Middle frontal gyrus (tissue), 1 donor: ENCODE data around the gene AAMP.

Experiments used
- DNase-seq: peaks from one replicate; pipeline ENCODE4 v3.0.0-alpha.2; 2015; ENCODE audit warnings: low spot score; ENCODE audit errors: extremely low spot score

The AAMP gene

DNA sequence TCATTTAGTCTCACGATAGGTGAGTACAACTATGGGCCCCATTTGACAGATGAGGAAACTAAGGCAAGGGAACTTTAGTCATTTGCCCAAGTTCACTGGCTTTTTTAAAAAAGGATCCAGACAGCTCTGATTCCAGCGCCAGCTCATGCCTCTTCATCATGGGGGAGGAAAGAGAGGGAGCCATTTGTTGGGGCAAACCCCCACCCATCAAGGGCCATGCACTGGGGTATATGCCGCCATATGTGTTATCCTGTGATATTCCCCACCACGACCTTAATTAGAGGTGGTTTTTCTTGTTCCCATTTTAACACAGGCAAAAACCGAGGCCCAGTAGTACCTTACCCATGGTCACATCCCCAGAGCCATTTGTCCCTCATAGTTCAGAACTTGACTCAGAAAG is 9.8 kb downstream of the AAMP start:
- no peak for DNase-seq

DNA sequence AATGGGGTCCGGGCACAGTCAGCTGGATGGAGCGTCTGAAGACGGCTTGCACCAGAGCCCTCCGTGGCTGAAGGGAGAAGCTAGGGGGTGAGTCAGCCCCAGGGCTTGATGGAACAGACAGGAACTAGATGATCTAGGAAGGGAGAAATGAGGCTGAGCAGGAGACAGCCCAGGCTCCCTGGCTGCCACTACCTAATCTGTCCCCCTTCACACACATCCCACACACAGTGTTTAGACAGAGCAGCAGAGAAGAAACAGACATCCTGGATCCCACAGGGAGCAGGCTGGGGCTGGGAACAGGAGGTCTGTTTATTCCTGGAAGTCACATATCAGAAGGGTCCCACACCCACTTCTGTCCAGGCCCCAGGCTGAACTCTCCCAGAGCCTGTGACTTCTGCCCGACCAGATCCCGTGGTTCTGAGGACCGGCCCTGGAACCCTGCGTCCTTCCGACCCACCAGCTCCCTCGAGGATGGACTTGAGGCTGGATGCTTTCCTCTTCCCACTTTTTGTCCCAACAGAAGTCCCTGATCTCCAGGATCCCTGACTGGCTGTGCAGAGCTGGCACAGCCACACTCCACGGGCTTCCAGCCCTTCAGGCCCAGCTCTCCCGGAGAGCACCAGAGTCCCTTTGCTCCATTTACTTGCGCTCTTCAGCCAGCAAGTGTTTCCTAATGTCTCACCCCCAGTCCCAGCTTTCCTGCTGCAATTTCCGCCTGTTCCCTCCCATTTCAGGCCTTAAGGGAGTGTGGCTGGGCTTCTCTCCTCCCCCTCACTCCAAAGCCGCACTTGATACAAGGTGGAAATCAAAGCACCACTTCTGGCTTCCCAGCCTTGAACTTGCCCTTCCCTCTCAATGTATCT is 10.6 kb downstream of the AAMP start:
- DNase-seq, result no peak

GRCh38 chr2:218257390-218257981 is 12.5 kb downstream of the AAMP start:
- no peak for DNase-seq

- no peak for DNase-seq
Measured at GRCh38 chr2:218256612-218257350, 13.2 kb downstream of the AAMP start.

DNA sequence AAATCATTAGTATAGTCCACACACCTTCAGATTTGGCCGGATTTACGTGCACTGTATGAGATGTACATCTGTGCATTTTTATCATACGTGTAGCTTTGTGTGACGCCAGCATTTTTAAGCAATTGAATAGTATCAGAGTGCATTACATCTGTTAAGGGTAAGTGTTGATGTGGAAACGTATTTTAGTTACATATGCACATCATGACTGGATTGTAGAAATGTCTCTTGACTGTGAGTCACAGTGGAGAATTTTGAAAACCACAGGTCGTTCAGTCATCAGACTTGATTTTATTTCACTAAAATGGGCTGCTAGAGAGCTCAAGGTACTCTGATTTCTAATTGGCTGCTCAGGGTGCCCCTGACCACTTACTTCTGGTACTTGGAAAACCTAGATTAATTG is 14.5 kb downstream of the AAMP start:
- no peak for DNase-seq

DNA sequence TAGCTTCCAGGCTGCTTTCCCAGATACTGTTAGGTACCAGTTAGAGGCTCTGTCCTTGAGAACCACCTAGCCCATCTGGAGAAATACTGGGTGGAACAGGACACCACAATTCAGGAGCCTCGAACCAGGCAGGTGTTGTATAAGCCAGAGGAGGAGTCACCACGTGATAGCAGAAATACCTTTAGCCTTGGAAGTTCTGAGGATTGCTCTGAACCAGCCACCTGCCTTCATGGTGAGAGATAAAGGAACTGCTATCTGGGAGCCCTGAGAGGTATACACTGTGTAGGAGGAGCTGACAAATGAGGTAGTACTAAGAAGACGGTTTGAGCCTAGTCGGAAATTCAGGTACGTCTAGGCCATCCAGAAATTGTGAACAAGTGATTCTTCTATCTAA is 16.7 kb downstream of the AAMP start:
- no peak for DNase-seq

DNA sequence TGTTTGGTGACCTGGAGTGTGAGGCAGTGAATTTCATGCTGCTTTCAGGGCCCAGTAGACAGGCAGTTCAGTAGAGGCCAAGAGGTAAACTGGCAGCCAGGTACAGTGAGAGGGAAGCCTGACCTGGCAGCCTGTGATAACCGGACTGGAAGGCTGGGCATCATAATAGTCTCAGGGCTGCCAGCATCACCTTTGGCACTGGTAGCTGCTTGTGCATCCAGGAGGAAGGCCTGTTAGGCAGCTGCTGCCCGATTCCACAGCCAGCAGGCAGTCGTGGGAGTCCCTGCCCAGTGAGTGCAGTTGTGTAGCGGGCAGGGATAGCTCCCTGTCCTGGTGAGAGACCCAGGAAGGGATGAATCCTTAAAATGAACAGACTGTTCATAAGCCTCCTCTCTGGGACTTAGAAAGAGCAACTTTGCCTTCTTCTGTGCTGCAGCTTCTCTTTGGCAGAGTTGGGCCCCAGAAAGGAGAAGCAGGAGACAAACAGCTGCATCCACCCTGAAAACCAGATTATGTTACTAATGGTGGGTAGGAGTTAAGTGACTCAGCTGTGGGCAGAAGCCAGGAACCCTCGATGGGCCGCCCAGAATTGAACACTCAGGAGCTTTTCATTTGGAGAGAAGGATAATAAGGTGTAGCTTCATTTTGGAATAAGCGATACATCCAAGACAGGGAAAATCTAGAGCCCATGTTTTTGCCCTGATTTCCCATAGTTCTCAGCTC is 17.3 kb downstream of the AAMP start:
- DNase-seq, result no peak

GRCh38 chr2:218249691-218250090 is 20.2 kb downstream of the AAMP start:
- DNase-seq, result no peak

GRCh38 chr2:218245214-218245613 is 24.7 kb downstream of the AAMP start:
- no peak for DNase-seq

GRCh38 chr2:218244665-218245064 is 25.3 kb downstream of the AAMP start:
- DNase-seq, result no peak

GRCh38 chr2:218244204-218244603 is 25.7 kb downstream of the AAMP start:
- DNase-seq, result no peak

GRCh38 chr2:218238887-218239286 is 31.1 kb downstream of the AAMP start:
- DNase-seq, result no peak

- no peak for DNase-seq
Measured at GRCh38 chr2:218236829-218237228, 33.1 kb downstream of the AAMP start.

- DNase-seq, result no peak
Measured at GRCh38 chr2:218235017-218235416, 34.9 kb downstream of the AAMP start.

- DNase-seq, result no peak
Measured at GRCh38 chr2:218234521-218234920, 35.4 kb downstream of the AAMP start.

GRCh38 chr2:218233543-218233942 is 36.4 kb downstream of the AAMP start:
- DNase-seq, result no peak

DNA sequence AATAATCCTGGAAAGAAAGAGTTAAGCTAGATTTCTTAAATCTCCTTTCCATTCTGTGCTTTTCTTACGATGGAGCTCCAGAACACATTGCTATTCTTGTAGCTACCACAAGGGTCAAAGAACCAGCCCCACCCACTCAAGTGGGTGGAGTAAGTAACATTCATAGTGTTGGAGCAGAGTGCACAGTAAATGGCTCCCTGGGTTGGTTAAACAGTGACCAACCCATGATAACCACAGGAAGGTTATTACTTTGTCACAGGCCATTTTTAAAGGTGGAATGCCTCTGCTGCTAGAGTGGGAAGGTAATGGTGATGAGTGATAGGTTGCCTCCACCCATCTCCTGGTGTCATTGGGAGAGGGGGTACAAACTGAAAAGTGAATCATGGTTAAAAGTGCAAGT is 39.1 kb downstream of the AAMP start:
- no peak for DNase-seq

GRCh38 chr2:218229851-218230250 is 40.1 kb downstream of the AAMP start:
- no peak for DNase-seq

- no peak for DNase-seq
Measured at GRCh38 chr2:218229239-218229638, 40.7 kb downstream of the AAMP start.

GRCh38 chr2:218228366-218229090 is 41.4 kb downstream of the AAMP start:
- no peak for DNase-seq

DNA sequence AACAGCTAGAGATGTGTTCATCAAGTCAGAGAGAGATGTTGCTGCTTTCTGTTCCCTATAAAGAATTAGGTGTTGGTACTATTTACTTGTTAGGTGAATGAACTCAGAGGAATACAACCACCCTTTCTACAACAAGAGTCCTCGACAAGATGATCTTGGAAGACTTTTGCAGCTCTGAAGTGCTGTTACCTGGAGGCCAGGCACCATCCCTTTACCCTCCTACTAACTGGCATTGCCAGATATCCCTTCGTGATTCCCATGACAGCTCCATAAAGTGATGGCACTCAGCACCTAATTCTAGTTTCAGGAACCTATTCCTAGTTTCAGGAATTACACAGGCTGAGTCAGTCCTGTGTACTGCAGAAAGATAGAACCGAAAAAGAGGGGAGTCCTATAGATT is 43.0 kb downstream of the AAMP start:
- no peak for DNase-seq
